Activated naive CD4-positive, alpha-beta T cell treated with anti-CD3 and anti-CD28 coated beads for 36 hours (primary cell): Measurements from ENCODE around the gene KIF1C. TPM values are rescaled to one million over a fixed set of nuclear protein-coding genes. Genes with fewer than 3 reads are reported as not detected.
A peak's percentile ranks its signal among the peaks of the same experiment; 100 is the strongest.

ENCODE experiments used
- CTCF ChIA-PET: fragments of 350-600 bp; sonication (Branson Sonifier 250); formaldehyde crosslinking; loops from one replicate; lab custom pipeline; 2021; ENCODE audit warnings: antibody characterized with exemption; lab: Charles Lee
- DNase-seq: peaks from one replicate; pipeline ENCODE4 v3.0.0-alpha.2; 2020
- H3K27ac Mint-ChIP-seq: one replicate; pipeline ENCODE4 v1.8.0; 2021; ENCODE audit warnings: mild to moderate bottlenecking, mixed read lengths
- H3K27me3 Mint-ChIP-seq: one replicate; pipeline ENCODE4 v1.8.0; 2021; ENCODE audit warnings: low read depth, mixed read lengths
- H3K36me3 Mint-ChIP-seq: one replicate; pipeline ENCODE4 v1.8.0; 2021; ENCODE audit warnings: low read depth, mixed read lengths
- H3K4me1 Mint-ChIP-seq: one replicate; pipeline ENCODE4 v1.8.0; 2021; ENCODE audit warnings: low read depth, mixed read lengths
- H3K4me3 Mint-ChIP-seq: one replicate; pipeline ENCODE4 v1.8.0; 2021; ENCODE audit warnings: mild to moderate bottlenecking, moderate library complexity, mixed read lengths
- H3K9me3 Mint-ChIP-seq: one replicate; pipeline ENCODE4 v1.8.0; 2021; ENCODE audit warnings: mixed read lengths
- intact Hi-C: fragments of 100-400 bp; cut with micrococcal nuclease; formaldehyde crosslinking; loops from one replicate; pipeline ENCODE4 v1.15.1; 2023
- total RNA-seq, 2 experiments: library from RNA; stranded (reverse); gene quantifications; one replicate each; pipeline ENCODE4 v1.2.3, GENCODE V29; 2021

Gene KIF1C
- total RNA-seq, 2 experiments from 2014 or later, result 30.5 to 31.1 TPM

DNA sequence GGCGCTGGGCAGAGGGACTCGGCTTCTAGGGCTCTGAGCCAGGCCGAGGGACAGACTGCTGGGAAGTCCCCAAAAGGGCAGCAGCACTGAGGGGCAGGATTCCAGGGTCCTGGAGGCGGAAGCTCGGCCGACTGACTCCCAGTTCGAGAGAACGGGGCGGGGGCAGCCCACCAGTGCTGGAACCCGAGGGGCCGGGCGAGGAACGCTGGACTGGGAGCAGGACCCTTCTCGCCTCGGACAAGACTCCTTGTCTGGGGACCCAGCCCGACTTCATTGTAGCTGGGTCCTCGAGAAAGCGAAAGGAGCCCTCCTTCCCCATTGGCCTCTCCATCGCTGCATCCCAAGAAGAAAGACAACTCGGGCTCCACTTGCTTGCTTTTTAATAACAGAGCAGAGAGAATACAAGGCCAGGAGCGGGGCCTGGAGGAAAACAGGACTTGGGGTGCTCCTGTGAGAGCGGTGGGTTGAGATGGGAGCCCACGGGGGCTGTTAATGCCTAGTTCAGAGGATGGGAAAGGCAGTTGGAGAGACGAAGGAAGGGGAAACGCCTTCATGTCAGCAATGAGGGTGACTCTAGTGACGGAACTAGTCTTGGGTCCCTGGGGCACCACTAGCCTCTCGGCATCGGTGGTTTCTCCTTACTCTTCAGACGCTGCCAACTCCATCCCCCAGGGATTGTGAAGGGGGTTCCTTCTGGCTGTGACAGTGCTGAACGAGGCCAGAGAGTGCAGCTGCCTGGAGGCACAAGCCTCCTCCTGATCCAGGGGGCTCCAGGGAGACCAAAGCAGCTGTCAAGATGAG, 9.8 kb upstream of the KIF1C start:
- no peak for DNase-seq
- H3K27ac Mint-ChIP-seq, result peak overlapping the region; percentile 92
- H3K36me3 Mint-ChIP-seq, result peaks cover 3% of the 10 kb centered on the region
- peak overlapping the region; percentile 88 for H3K4me3 Mint-ChIP-seq
- no peaks in the 10 kb centered on the region for H3K27me3 Mint-ChIP-seq
- CTCF ChIA-PET, result interaction anchor here (0.6 to 2.0 kb wide), 7 partner anchors 10 to 250 kb away, joined by 3 to 6 read pairs (median 4); partner anchors contain the start of genes CHRNE, INCA1, KIF1C and SPAG7
- H3K4me1 Mint-ChIP-seq, result peaks cover 29% of the 10 kb centered on the region
- H3K9me3 Mint-ChIP-seq, result no peaks in the 10 kb centered on the region
- intact Hi-C loops, result loop anchor here (1.0 kb wide), 4 partner anchors 21 to 79 kb away; partner anchors contain the start of genes RNF167, SLC25A11 and SPAG7

GRCh38 chr17:4994081-4994595, 3.6 kb upstream of the KIF1C start:
- intact Hi-C loops, result no loop called here
- H3K27me3 Mint-ChIP-seq, result no peaks in the 10 kb centered on the region
- H3K4me1 Mint-ChIP-seq, result peaks cover 20% of the 10 kb centered on the region
- H3K9me3 Mint-ChIP-seq, result no peaks in the 10 kb centered on the region
- CTCF ChIA-PET, result interaction anchor here (0.7 kb wide), 1 partner anchor 12 kb away, joined by 3 read pairs; no protein-coding TSS in a partner anchor
- H3K4me3 Mint-ChIP-seq, result no peak overlapping the region
- H3K27ac Mint-ChIP-seq, result no peak overlapping the region
- no peaks in the 10 kb centered on the region for H3K36me3 Mint-ChIP-seq
- DNase-seq, result no peak

DNA sequence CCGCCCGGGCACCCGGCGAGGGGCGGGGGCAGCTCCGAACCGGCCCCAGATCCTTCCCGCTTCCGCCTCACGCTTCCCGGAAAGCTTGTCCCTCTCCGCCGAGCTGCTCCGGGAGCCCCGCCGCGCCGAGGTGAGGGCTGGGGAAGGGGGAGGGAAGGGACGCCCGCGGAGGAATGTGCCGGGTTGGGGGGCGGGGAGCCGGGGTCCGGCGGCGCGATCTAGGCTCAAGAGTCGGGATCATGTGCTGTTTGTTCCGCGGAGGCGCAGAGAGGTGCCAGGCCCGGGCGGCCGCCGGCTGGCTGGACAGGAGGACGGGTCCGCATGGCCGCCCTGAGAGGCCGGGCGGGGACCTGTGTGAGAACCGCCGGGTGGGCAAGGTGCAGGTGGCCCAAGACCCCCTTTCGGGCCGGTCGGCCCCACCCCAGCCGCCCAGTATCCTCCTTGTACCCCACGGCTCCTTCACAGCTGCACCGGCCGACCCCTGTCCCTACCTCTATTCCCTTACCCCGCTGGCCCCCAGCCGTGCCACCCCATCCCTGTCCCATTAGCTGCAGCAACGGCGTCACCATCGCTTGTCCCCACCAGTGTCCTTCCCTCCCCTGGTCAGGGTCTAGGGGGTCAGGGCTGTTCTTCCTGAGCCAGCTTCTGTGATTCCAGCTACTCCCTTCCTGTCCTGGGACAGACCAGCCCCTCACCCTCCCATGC, 429 bp downstream of the KIF1C start:
- H3K27ac Mint-ChIP-seq, result no peak overlapping the region
- H3K27me3 Mint-ChIP-seq, result no peaks in the 10 kb centered on the region
- H3K4me1 Mint-ChIP-seq, result peaks cover 18% of the 10 kb centered on the region
- H3K36me3 Mint-ChIP-seq, result peaks cover 7% of the 10 kb centered on the region
- no peak for DNase-seq
- peak overlapping the region; percentile 83 for H3K4me3 Mint-ChIP-seq
- intact Hi-C loops, result loop anchor here (5.0 kb wide), 1 partner anchor 114 kb away; the partner anchor contains the start of gene ZNF232
- H3K9me3 Mint-ChIP-seq, result no peaks in the 10 kb centered on the region
- CTCF ChIA-PET, result interaction anchor here (0.6 to 1.9 kb wide), 3 partner anchors 8 to 89 kb away, joined by 3 to 6 read pairs (median 5); partner anchors contain the start of gene CAMTA2

DNA sequence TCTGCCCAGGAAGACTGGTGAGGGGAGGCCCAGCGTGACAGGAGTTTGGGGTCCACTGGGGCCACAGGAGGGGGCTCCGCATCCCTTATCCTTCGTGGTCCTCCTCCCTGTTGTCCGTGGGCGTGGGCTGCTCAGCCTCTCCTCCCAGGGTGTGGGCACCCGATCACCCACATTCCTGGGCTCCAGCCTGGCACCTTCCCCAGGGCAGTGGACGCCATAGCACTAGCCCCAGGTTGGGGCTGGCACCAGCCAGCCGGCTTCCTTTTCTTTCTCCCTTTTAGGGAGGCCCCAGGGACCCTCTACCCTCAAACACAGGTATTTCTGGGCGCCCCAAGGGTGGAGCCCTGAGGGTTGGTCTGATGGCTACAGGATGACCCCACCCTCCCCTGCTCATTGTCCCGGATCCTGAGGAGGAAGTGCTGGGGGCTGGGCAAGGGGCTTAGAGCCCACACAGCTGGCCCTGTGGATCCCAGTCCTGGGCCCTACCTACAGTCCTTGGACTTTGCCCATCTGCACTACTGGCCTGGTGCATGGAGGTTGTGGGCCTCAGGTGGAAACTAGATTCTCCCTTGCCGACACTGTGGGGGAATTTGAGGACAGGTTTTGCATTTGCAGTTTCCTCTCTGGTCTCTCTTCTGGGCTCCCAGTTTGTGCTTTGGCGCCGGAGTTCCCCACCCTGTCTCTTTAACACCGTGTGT, 1.1 kb downstream of the KIF1C start:
- peak overlapping the region; percentile 83 for H3K4me3 Mint-ChIP-seq
- intact Hi-C loops, result loop anchor here (5.0 kb wide), 1 partner anchor 113 kb away; the partner anchor contains the start of gene ZNF232
- CTCF ChIA-PET, result interaction anchor here (0.6 to 1.2 kb wide), 3 partner anchors 9 to 760 kb away, joined by 3 to 5 read pairs (median 3); no protein-coding TSS in a partner anchor

DNA sequence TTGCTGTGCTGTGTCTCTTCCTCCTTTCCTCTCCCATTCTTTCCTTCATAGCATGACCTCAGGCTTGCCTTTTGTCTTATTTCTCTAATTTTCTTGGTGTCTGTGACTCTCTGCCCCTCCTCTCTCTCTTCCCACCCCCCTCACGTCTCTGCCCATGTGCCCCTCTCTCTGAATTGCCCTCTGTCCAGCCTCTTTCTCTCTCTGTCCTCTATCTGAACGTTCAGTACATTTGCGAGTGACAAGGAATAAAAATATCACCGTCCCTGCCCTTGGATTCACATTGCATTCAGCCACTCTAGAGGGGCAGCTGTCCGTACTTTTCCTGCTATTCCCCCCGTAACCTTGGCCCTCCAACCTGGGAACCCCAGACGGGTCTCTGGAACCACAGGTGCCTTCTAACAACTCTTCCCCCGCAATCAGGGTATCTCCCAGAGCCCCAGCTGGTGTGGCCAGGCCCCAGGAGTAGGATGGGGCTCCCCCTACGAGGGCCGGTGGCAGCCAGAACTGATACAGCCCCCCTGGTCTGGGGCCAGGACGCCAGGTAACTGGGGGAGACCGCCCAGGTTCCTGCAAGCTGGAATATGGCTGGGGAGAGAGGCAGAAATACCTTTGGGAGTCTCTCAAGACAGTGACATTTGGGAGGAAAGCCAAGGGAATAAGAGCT, 1.8 kb downstream of the KIF1C start:
- DNase-seq, result no peak
- Mint-ChIP-seq H3K4me1 (peaks cover 18% of the 10 kb centered on the region), H3K36me3 (peaks cover 20% of the 10 kb centered on the region), H3K27me3 (no peaks in the 10 kb centered on the region), H3K27ac (peak overlapping the region; percentile 39), H3K4me3 (peak overlapping the region; percentile 83), H3K9me3 (no peaks in the 10 kb centered on the region)
- intact Hi-C loops, result loop anchor here (5.0 kb wide), 1 partner anchor 113 kb away; the partner anchor contains the start of gene ZNF232
- CTCF ChIA-PET, result interaction anchor here (0.6 kb wide), 1 partner anchor 761 kb away, joined by 3 read pairs; no protein-coding TSS in a partner anchor

More for the DNA sequence above, 1.1 kb downstream of the KIF1C start:
- Mint-ChIP-seq H3K27me3 (no peaks in the 10 kb centered on the region), H3K27ac (peak overlapping the region; percentile 39), H3K36me3 (peaks cover 14% of the 10 kb centered on the region), H3K9me3 (no peaks in the 10 kb centered on the region), H3K4me1 (peaks cover 18% of the 10 kb centered on the region)
- DNase-seq, result peak; percentile 53

DNA sequence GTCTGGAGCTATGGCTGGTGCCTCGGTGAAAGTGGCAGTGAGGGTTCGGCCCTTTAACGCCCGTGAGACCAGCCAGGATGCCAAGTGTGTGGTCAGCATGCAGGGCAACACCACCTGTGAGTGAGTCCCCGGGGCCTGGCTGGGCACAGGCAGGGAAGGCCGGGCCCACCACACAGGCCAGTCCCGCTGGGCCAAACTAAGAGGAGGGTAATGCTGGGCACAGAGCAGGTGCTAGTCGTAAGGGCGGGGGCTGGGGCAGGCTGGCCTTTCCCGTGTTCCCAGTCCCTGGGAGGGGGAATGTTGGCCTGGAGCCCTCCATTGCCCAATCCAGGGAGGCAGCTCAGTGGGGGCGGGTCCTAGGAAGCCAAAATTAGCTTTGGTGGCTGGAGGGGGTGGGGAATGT, 2.5 kb downstream of the KIF1C start:
- peaks cover 18% of the 10 kb centered on the region for H3K4me1 Mint-ChIP-seq
- no peak overlapping the region for H3K4me3 Mint-ChIP-seq
- H3K27me3 Mint-ChIP-seq, result no peaks in the 10 kb centered on the region
- intact Hi-C loops, result no loop called here
- no peak for DNase-seq
- no peaks in the 10 kb centered on the region for H3K9me3 Mint-ChIP-seq
- no peak overlapping the region for H3K27ac Mint-ChIP-seq
- CTCF ChIA-PET, result no interaction called here
- H3K36me3 Mint-ChIP-seq, result peaks cover 27% of the 10 kb centered on the region

GRCh38 chr17:5002121-5002788, 4.5 kb downstream of the KIF1C start:
- no peak for DNase-seq
- CTCF ChIA-PET, result interaction anchor here (1.7 kb wide), 1 partner anchor 21 kb away, joined by 5 read pairs; no protein-coding TSS in a partner anchor
- Mint-ChIP-seq H3K27ac (no peak overlapping the region), H3K4me3 (no peak overlapping the region), H3K9me3 (no peaks in the 10 kb centered on the region), H3K36me3 (peaks cover 35% of the 10 kb centered on the region), H3K4me1 (peaks cover 13% of the 10 kb centered on the region), H3K27me3 (no peaks in the 10 kb centered on the region)
- intact Hi-C loops, result no loop called here

DNA sequence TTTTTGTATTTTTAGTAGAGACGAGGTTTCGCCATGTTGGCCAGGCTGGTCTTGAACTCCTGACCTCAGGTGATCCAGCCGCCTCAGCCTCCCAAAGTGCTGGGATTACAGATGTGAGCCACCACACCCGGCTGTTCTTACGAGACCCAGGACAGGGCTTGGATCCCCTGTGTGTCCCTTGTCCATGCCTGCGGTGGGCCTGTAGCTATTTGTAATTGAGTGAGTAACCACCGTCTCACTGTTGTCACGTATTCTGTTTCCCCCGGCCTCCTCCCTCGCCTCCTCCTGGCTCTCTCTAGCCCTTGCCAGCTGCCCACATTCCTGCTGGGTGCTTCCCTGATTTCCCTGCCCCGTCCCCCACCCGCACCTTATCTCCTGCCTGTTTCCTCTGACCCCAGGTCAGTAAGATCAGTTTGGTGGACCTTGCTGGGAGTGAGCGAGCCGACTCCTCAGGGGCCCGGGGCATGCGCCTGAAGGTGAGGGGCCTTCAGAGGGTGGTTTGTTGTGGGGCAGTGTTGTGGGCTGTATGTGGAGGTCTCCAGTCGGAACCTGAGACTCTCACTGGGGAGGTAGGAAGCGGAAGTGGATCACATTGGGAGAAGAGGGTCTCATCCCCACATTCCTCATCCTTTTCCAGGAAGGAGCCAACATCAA, 5.6 kb downstream of the KIF1C start:
- Mint-ChIP-seq H3K4me1 (peaks cover 13% of the 10 kb centered on the region), H3K27ac (no peak overlapping the region), H3K27me3 (no peaks in the 10 kb centered on the region), H3K4me3 (no peak overlapping the region), H3K36me3 (peaks cover 40% of the 10 kb centered on the region), H3K9me3 (no peaks in the 10 kb centered on the region)
- intact Hi-C loops, result no loop called here
- DNase-seq, result no peak
- CTCF ChIA-PET, result no interaction called here

GRCh38 chr17:5011928-5012327, 14.2 kb downstream of the KIF1C start:
- Mint-ChIP-seq H3K9me3 (no peaks in the 10 kb centered on the region), H3K27me3 (no peaks in the 10 kb centered on the region), H3K4me1 (peaks cover 6% of the 10 kb centered on the region), H3K4me3 (no peak overlapping the region), H3K36me3 (peaks cover 32% of the 10 kb centered on the region), H3K27ac (no peak overlapping the region)
- intact Hi-C loops, result no loop called here
- CTCF ChIA-PET, result no interaction called here
- peak; percentile 41 for DNase-seq

DNA sequence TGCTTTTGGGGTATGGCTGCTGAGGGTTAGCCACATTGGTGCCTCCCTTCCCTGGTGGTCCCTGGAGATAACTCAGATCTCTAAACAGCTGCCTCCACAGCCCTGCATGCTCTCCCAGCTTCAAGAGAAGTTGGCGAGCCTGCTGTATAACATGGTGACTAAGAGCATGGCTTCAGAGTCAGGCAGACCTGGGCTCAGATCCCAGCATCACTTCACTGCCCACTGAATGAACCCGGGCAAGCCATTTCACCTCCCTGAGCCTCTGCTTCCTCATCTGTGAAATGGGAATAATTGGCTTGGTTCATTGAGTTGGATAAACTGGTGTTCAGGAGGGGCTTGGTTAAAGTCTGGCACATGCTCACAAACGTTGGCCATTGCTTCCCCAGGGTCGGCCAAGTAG, 16.6 kb downstream of the KIF1C start:
- no peak overlapping the region for H3K27ac Mint-ChIP-seq
- peaks cover 23% of the 10 kb centered on the region for H3K36me3 Mint-ChIP-seq
- CTCF ChIA-PET, result no interaction called here

More for the DNA sequence above, 16.6 kb downstream of the KIF1C start:
- H3K4me3 Mint-ChIP-seq, result no peak overlapping the region
- intact Hi-C loops, result no loop called here
- H3K27me3 Mint-ChIP-seq, result no peaks in the 10 kb centered on the region
- no peaks in the 10 kb centered on the region for H3K9me3 Mint-ChIP-seq
- peaks cover 9% of the 10 kb centered on the region for H3K4me1 Mint-ChIP-seq
- DNase-seq, result no peak
